Superior temporal gyrus (tissue), 1 donor: ENCODE data around the gene MACROD2.

Experiments used
- DNase-seq: peaks from one replicate; pipeline ENCODE4 v3.0.0-alpha.2; 2016; ENCODE audit errors: extremely low spot score

MACROD2 gene

DNA sequence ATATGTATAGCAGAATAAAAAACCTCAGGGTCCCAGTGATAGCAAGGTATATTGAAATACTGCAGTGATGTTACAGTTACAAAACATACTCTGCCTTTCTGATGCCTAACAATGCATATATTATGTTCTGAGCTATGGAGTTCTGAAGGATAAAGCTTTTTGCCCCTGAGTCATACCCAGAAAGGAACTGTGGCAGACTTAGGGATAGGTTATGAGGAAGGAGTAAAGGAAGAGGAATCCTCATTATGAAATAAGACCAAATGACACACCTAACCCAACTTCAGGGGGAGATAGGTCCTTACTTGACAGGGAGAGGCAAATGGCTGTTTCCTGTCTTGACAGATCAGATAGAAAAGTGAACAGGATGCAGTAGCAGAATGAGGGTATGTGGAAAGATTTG, 1282.7 kb downstream of the MACROD2 start:
- DNase-seq, result no peak

- DNase-seq, result no peak
These were observed 1292.0 kb downstream of the MACROD2 start for GRCh38 chr20:15287329-15287728.

DNA sequence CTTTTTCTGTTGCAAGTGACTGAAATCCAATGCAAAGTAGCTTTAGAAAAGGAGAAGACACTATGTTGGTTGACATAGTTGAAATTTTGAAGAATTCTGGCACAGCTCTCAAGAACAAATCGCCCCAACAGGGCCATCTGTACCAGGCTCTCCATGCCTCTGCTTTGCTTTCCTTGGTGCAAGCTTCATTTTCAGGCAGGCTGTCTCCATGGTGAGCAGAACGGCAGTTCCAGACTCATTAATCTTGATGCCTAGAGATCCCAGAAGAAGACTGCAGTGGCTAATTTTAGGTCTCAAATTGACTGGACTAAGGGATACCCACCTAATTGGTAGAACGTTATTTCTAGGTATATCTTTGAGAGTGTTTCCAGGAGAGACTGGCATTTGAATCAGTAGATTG, 1292.8 kb downstream of the MACROD2 start:
- no peak for DNase-seq

DNA sequence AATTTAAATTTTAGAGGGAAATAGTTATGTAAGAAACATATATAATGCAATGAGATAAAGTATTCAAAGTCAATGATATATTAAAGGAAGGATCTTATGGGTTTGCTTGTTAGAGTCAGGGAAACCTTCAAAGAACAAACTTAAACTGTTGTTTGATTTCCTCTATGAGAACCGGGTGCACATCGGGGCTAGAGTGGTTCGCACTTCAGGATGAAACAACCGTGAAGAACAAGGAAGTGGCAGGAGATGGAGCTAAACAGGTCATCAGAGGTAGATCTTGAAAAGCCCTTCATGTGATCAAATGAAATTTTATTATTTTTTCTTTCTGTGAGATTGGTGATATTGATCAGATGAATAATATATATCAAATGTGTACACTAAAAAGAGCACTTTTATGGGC, 1294.0 kb downstream of the MACROD2 start:
- no peak for DNase-seq

- no peak for DNase-seq
These were observed 1297.1 kb downstream of the MACROD2 start for GRCh38 chr20:15292405-15292804.

DNA sequence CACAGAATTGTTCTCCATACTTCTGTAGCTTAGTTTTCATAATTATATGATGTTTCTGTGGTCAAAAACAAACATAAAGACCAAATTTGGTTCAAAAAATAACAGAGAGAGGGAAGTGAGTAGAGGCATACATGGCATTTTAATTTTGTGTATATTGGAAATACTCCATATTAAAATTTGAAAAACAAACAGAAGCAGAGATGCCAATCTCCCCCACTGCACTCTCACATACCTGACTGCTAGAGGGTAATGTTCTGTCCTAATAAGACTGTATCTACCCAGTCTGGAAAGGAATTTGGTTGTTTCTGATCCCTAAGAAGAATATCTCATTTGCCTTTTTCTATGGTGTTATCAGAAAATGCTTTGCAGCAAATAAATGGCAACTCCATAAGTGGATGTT, 1301.1 kb downstream of the MACROD2 start:
- no peak for DNase-seq

- DNase-seq, result no peak
These were observed 1302.0 kb downstream of the MACROD2 start for GRCh38 chr20:15297059-15297875.

GRCh38 chr20:15302075-15302474, 1306.8 kb downstream of the MACROD2 start:
- no peak for DNase-seq

GRCh38 chr20:15310361-15310760, 1315.0 kb downstream of the MACROD2 start:
- no peak for DNase-seq

- DNase-seq, result no peak
These were observed 1321.2 kb downstream of the MACROD2 start for GRCh38 chr20:15316556-15316955.

DNA sequence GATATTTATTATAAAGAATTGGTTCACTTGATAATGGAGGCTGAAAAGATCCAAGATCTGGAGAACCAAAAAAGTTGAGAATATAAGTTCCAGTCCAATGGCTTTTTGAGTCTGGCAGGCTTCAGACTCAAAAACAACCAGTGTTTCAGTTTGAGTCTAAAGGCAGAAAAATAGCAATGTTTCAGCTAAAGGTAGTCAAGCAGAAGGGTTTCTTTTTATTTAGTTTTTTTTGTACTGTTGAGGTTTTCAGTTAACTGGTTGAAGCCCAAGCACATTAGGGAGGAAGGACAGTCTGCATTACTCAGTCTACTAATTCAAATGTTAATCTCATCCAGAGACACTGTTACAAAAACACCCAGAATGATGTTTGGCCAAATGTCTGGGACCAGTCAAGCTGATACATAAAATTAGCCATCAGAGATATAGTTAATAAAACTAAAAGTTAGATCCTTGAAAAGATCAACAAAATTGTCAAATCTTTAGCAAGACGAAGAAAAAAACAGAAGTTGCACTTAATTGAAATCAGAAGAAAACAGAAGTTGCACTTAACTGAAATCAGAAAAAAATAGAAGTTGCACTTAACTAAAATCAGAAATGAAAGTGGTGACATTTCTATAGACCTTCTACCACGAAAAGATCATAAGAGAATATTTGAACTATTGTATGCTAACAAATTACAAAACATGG, 1322.4 kb downstream of the MACROD2 start:
- no peak for DNase-seq

- DNase-seq, result no peak
These were observed 1323.4 kb downstream of the MACROD2 start for GRCh38 chr20:15318682-15319081.

- DNase-seq, result no peak
These were observed 1324.1 kb downstream of the MACROD2 start for GRCh38 chr20:15319439-15319838.

- DNase-seq, result no peak
These were observed 1325.6 kb downstream of the MACROD2 start for GRCh38 chr20:15320941-15321340.

DNA sequence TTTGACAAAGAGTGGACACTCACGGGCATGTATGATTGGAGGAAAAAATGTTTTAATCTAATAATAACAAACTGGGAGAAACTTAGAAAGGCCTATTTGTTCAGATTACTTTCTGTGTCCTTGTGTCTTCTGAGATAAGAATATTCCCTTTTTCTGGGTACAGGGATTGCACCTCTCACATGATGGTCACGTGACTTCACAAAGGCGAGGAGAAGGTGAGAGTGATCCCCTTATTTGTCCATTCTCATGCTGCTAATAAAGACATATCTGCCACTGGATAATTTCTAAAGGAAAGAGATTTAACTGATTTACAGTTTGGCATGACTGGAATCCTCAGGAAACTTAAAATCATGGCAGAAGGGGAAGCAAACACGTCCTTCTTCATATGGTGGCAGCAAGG, 1331.8 kb downstream of the MACROD2 start:
- no peak for DNase-seq

- DNase-seq, result no peak
These were observed 1332.8 kb downstream of the MACROD2 start for GRCh38 chr20:15328084-15328483.

- DNase-seq, result no peak
These were observed 1337.4 kb downstream of the MACROD2 start for GRCh38 chr20:15332711-15333160.

- DNase-seq, result no peak
These were observed 1337.9 kb downstream of the MACROD2 start for GRCh38 chr20:15333170-15333569.

- DNase-seq, result no peak
These were observed 1340.7 kb downstream of the MACROD2 start for GRCh38 chr20:15336011-15336410.

DNA sequence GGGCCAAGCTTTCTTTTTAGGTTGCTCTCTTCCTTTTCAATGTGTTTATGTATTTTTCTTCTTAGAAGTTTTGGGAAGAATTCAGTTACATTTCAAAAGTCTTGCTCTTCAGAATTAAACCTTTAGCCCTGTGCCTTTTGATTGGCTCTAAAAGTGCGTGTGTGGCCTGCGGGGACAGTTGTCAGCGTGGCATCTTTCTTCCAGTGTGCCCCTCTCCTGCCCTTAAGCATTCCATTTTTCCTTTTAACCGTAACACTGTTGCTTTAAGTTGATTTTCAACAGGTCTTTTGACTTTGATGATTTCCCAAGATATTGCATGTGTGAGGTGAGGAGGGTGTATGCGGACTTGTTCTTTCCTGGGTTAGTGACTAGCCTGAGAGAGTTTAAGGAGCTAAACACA, 1341.2 kb downstream of the MACROD2 start:
- DNase-seq, result no peak

DNA sequence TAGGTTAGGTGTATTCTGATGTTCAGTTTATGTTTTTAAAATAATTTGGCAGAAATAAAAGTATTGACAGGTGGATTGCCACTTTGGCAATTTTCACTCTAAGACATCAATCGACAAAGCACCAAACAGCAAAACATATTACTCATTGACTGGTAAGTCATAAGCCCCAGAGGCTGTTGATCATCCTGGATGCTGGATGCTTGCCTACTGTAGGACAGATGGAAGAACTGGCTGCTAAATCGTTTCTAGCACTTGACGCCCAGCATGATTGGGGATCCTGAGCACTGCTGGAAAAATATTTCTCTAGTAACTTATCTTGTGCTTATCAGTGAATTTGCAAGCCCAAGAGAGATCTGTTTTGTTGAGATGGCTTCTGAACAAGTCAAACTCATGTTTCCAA, 1343.9 kb downstream of the MACROD2 start:
- peak; percentile 53 for DNase-seq

- no peak for DNase-seq
These were observed 1347.7 kb downstream of the MACROD2 start for GRCh38 chr20:15342991-15343523.

DNA sequence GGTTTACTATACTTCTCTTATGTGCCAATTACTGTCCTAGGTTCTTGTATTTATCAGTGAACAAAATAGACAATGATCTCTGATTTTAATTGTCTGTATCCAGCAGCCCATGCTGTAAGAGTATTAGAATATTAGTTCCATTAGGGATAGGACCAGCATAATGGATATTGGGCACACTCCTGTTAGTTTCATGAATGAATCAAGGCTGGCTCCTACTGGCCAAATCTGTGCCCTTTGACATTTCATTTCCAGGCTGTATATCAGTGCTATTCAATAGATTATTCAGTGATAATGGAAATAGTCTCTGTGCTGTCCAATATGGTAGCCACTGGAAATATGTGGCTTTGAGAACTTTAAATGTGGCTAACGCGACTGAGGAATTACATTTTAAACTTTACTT, 1350.0 kb downstream of the MACROD2 start:
- DNase-seq, result no peak
